HG02973 (cell line): Measurements from ENCODE around the gene KLHL17.

ENCODE experiments used
- ATAC-seq: cut with Tn5 transposase; IDR thresholded peaks from one replicate; pipeline ENCODE4 v1.9.1; 2021; ENCODE audit warnings: moderate library complexity; ENCODE audit not compliant: unreplicated experiment

KLHL17 gene

DNA sequence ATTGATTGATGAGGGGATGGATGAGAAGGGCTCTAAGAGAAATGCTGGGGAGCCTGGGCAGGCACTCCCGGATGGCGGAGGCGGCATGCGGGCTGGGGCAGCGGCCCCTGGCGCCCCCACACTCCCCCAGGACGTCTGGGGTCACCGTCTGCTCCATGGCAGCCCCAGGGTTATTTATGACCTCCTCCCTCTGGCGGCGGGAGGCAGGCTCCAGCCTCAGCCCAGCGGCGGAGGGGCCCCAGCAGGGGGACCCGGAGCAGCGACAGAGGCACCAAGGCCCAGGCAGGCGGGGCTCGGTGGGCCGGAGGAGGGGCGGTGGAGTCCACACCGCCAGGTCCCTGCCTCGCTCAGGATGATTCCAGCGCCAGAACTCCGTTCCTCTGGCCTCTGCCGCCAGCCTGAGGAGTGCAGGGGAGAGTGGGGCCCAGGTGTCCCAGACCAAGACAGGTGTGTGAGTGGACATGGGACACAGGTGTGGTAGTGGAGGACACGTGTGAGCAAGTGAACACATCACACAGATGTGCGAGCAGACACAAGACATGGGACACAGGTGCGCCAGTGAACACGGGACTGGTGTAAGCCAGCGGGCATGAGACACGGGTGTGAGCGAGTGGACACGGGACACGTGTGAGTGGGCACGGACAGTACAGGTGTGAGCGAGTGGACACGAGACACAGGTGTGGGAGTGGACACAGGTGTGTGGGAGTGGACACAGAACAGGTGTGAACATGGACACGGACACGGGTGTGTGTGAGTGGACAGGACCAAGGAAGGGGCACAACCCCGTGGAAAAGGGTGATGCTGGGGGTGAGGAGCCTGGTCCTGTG, 39.2 kb upstream of the KLHL17 start:
- no peak for ATAC-seq

DNA sequence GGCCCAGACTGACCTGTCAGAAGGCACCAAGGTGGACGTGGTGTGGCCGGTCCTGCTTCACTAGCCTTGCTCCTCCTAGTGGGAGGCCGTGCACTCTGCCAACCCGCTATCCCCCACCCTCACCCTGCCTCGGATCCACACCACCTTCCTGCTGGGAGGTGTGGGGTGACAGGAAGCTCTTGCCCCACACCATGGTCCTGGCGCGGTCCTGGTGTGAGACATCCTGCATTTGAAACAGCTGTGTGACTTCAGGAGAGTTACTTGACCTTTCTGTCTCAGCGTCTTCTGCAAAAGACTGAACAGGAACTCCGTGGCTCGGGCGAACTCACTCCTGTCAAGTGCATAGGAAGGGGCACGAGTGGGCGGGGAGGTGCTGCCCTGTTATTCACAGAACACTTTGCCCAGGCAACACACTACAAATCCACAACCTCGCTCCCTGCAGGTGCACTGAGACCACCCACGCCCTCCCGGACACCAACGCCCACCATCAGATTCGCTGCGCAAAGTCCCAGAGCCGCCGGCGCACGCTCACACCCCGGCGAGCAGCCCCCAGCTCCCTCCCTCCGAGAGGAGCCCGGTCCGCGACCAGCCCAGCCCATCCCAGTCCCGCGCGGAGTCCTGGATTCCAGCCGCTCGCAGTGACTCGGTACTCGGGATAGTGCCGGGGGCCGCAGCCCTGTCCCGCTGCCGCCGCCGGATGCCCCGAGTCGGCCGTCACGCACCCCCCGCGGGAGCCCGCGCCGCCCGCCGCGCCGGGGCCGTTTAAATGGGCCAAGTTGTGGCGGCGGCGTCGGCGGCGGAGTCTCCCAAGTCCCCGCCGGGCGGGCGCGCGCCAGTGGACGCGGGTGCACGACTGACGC, 37.0 kb upstream of the KLHL17 start, which contains the start of gene SAMD11:
TSS of gene SAMD11 (plus strand) at position 793 of the 860 bp plus-strand sequence. CDS start 509 bp downstream, outside the sequence.
- ATAC-seq, result no peak

DNA sequence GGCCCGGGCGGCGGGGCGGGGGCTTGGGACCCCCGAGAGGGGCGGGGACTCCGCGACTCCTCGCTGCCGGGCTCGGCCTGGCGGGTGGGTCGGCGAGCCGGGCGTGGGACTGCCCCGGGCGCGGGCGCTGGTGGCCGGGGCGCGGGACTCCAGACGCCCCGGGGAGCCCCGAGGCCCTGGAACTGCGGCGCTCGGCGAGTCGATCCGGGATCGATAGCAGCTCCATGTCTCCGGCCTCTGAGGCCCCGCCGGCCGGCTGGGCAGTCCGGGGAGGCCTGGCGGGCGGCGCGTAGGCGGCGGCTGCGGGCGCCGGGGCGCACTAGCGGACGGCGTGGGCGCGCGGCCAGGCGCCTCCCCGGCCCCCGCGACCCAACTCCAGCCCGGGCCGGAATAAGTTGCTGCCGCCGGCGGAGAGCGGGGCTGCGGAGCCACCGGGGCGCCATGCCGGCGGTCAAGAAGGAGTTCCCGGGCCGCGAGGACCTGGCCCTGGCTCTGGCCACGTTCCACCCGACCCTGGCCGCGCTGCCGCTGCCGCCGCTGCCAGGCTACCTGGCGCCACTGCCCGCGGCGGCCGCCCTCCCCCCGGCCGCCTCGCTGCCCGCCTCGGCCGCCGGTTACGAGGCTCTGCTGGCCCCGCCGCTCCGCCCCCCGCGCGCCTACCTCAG, 36.3 kb upstream of the KLHL17 start:
- no peak for ATAC-seq

DNA sequence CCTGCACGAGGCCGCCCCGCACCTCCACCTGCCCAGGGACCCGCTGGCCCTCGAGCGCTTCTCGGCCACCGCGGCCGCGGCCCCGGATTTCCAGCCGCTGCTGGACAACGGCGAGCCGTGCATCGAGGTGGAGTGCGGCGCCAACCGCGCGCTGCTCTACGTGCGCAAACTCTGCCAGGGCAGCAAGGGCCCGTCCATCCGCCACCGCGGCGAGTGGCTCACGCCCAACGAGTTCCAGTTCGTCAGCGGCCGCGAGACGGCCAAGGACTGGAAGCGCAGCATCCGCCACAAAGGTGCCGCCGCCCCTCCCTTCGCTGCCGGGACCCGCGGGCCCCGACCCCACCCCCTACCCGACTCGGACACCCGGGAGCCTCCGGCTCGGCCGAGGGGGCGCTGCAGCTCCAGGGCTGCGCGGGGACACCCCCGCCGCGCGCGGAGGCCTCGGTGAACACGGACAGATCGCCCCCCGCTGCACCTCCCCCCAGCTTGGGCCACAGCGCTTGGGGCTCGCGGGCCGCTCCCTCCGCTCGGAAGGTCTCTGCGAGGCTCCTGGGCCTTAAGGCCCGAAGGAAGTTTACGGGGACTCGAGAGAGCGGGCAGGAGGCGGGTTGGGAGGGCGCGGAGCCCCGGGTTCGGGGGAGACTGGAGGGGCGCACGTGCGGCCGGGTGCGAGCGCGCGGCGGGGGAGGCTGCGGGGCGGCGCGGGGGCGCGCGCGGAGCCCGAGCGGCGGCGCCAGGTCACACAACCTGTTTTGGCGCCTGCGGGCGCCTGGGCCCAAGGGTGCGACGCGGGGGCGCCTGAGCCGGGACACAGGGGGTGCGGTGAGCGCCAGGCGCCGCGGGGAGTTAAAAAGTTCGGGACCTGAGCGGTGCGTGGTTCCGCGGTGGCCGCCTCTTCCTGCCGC, 35.5 kb upstream of the KLHL17 start:
- no peak for ATAC-seq

DNA sequence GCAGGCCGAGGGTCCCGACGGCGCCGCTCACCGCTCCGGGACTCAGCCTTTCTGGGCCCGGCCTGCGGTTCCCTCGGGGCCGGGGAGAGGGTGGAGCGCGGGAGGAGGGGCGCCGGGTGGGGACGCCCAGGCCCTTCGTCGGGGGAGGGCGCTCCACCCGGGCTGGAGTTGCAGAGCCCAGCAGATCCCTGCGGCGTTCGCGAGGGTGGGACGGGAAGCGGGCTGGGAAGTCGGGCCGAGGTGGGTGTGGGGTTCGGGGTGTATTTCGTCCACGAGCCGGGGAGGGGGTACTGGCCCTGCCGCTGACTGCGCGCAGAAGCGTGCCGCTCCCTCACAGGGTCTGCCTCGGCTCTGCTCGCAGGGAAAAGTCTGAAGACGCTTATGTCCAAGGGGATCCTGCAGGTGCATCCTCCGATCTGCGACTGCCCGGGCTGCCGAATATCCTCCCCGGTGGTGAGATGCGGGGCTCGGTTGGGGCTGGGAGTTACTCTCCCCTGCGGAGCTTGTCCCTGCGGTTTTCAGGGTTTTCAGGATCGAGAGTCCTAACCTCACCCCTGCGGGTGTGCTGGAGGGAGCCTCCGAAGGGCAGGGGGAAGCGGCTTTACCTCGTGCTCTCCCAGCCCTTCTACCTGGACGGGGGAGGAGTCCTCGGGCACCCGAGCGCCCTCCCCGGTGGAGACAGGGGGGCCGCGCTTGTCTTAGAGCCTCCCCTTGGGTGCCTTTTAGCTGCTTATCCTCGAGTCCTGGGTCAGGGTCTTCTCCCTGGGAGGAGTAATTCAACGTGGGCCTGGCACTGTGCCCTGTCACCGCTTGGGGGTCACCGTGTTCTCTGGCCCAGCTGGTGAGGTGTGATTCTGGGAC, 34.6 kb upstream of the KLHL17 start:
- ATAC-seq, result no peak

DNA sequence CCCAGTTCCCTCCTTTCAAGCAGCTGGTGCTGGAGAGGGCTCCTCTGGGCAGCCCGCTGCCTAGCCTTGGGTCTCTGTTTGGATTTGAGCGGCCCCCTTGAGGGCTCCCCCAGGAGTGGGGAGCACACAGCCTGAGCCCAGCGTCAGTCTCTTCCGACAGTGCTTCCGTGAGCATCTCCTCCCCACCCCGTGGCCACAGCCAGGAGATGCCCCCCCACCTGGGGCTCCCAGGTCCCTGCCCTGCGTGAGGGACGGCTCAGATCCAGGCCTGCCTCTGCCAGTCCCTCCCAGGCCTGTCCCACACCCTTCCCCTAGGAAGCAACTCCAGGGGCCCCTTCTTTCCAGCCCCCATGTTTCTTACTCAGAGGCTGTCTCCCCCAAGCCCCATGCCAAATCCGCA, 33.1 kb upstream of the KLHL17 start:
- ATAC-seq, result no peak

DNA sequence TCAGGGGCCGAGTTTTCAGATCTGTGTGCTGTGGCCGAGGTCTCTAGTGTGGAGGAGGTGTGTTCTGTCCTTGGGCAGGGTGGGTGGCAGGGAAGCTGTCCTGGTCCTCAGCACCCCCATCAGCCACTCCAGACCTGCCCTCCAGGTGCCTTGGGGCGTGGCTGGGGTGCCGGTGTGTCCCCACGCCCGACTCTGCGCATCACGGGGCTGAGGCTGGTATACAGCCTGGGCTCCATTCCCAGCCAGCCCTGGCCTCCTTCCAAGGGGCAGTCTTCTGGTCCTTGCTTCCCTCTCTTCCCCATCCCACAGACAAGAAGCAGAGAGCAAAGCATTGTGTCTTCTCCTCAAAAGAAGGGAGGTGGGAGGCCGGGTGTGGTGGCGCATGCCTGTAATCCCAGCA, 32.6 kb upstream of the KLHL17 start:
- no peak for ATAC-seq

DNA sequence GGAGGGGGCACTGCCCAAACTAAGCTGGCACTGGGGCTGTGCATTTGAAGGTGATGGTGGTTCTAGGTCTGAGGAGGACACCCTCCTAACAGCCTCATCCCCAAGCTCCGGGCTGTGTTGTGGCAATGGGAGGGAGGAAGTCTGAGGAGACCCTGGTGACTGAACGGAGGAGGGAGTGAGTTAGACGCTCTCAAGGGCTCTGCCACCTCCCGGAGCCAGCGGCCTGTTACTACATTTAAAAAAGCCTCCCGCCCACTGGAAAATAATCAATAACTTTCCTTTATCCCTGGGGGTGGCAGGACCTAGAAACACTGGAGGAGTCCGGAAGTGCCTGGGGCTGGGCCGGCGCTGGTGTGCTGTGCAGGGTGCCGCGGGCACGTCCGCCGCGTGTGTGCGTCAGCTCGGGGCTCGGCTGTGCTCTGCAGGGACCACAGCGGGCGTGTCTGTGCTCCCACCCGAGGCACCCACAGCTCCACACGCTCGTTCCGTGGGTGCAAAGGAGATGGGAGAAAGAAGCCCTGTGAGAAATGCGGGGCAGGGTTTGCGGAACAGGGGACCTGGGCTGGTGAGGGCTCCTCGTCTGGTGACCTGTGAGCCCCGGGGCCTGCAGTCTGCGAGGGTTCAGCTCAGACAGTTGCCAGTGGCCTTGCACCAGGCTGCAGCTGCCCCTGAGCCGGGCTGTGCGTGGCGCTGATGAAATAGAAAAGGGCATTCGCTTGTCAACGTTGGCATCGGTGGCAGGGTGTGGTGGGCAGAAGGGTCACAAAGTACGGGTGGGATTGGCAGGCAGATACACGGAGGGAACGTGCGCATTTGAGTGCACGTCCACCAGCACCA, 31.3 kb upstream of the KLHL17 start:
- ATAC-seq, result no peak

DNA sequence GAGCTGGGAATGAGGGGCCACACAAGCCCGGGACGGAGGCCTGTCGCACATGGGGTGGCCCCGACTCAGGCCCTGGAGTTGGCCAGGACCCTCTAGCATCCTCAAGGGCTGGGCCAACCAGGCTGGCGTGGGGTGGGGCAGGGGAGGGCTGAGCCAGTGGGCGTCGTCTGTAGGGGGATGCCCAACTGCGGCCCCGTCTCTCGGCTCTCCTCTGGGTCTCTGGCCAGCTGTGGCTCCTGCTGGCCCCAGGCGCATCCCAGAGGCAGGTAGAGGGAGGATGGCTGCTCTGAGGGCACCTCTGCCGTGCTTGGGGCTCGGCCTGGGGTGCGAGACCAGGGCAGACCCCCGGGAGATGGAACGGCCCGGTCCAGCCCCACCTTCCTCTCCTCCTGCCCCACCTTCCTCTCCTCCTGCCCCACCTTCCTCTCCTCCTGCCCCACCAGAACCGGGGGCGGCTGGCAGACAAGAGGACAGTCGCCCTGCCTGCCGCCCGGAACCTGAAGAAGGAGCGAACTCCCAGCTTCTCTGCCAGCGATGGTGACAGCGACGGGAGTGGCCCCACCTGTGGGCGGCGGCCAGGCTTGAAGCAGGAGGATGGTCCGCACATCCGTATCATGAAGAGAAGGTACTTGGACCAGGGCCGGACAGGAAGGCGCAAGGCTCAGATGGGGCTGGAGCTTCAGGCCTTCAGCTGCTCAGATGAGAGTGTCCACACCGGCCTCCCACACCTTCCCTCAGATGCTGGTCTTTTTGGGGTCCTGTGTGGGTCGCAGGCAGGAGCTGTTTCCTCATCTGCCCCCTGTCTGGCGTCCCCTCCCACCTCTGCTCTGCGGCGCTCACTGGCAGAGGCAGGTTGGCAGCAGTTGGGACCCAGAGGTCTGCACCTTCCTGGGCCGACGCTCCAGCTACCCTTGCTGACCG, 30.4 kb upstream of the KLHL17 start:
- ATAC-seq, result no peak

DNA sequence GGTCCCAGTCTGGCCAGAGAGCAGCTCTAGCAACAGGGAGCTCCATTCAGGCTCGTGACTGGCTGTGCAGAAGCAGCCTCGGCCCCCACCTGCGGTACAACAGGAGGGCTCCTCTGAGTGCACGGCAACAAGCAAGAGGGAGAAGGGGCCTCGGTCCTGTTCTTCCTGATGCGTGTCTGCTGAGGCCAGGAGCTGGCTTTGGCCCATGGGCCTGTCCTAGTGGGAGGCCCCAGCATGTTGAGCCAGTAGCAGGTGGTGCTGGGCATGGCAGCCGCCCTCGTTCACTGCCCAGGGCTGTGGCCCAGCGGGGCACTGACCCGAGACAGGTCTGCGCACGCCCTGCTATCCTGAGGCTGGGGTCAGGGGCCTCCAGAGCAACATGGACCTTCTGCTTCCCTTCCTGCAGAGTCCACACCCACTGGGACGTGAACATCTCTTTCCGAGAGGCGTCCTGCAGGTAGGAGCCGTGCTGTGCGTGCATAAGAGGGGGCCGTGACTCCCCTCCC, 29.7 kb upstream of the KLHL17 start:
- no peak for ATAC-seq

DNA sequence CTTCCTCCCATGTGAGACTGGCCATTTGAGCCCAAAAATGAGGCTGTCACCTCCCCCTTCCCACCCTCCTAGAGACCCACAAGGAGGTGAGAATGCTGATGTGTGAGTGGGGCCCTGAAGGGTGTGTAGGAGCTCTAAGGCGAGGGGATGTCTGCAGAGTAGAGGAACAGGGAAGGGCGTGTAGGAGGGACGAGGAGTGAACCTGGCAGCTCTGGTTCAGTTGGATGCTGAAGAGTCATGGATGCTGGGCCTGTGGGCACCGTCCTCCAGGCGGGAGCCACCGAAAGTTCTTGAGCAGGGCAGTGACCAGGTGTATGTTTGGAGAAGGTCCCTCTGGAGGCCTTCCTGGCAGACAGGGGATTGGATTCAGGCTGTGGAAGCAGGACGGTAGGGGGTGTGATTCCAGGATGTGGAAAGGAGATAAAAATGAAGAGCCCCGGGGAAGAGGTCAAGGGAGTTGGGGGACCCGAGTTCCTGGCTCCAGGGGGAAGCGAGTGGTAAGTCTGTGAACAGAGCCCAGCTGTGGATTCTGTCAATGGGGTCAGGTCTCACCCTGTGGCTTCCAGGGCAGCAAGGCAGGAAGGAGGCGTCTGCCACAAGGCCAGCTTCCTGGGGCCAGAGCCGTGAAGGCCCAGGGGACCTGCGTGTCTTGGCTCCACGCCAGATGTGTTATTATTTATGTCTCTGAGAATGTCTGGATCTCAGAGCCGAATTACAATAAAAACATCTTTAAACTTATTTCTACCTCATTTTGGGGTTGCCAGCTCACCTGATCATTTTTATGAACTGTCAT, 28.8 kb upstream of the KLHL17 start:
- no peak for ATAC-seq

DNA sequence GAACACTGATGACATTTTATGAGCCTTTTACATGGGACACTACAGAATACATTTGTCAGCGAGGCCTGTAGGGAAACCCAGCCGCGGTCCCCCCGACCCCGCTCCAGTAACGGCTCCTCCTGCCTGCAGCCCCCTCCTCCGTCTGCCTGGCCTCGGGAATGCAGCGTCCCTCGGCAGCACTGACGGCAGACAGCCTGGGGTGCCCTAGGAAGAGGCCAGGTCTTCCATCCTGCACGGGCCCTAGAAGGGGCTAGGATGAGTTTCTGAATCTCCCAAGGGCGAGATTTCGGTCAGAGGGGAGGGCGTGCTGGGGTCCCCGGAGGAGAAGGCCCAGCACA, 28.2 kb upstream of the KLHL17 start:
- ATAC-seq, result no peak

DNA sequence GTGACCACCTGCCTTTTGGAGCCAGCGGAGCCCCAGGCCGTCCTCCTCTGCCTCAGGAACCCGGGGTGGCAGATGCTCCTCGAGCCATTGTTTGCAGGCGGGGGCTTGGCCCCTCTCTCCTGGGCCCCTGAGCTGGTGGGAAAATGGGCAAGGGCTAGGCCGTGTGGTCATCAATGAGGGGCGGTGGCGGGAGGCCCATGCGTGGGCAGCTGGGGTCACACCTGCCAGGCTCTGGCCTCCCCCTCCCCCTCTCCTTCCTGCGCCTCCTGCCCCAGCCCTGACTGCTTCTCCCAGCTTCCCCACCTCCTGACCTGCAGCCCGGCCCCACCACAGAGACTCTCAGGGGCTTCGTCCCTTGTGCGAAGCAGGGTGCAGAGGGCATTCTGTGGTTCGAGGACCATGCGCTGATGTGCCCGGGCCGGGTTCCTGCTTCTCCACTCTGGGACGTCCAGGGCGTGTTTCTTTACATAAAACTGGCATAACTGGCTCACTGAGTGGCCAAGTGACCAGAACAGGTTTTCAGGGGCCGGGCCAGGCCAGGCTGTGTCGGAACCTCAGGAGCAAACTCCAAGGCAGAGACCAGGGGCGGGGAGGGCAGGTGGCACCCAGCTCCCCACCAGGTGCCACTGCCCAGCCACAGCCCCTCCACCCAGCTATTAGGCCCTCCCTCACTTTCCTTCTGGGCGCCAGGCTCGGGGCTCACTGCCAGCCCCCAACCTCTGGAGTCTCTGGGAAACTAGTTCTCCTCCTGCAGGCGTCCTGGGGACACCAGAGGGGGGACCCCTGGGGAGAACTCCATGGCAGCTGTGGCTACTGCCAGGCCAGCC, 27.4 kb upstream of the KLHL17 start:
- ATAC-seq, result no peak

DNA sequence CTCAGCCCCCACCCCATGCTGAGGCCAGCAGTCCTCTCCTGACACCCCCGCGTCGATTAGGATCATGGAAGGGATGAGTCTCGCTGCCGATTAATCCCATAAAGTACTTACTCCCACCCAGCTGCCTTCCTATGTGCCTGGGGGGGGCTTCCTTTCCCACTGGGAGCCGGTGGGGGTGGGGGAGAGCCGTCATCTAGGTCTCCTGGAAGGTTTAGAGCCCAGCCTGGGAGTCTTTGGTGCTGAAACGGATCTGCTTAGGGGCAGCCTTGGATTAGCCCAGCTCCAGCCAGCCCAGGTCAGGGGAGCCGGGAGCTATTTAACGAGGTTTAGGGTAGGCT, 26.8 kb upstream of the KLHL17 start:
- no peak for ATAC-seq

DNA sequence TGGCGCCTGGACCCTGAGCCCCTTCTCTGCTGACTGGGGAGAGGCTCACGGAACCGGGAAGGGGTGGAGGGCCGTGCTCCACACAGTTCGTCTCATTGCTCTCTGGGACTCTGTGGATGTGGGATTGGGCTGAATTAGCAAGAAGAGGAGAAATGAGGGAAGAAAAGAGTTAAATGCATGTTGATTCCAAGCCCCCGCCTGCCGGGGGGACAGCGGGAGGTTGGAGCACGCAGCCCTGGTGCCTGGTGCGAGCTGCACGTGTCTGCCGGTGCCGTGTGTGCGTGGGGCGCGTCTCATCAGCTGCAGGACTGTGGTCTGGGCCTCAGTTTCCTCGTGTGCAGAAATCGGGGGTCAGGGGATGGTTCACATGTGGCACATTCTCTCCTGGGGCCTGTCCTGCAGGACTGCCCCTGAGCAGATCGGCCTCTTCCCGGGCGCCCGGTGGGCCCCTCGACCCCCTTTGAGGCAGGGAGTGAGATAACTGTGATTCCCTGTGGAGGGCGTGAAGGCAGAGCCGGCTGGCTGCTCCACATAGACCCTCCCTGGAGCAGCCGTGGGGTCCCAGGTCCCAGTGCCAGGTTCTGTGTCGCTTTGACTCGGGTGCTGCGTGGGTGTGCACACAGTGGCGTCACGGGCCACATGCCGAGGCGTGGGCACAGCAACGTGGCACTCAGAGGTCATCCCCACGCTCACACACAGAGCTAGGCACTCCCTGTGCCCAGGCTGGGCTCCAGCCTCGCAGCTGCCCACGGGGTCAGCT, 25.2 kb upstream of the KLHL17 start:
- no peak for ATAC-seq
